Liver (tissue), 9 donors: ENCODE data around the gene PARL. TPM values are rescaled to one million over a fixed set of nuclear protein-coding genes. Genes with fewer than 3 reads are reported as not detected.

Source experiments
- DNase-seq: peaks from one replicate; pipeline ENCODE4 v3.0.0-alpha.2; 2017; ENCODE audit warnings: low spot score
- H3K27ac ChIP-seq, 2 donors: one replicate each; pipeline ENCODE4 v1.7.0; 2013; ENCODE audit warnings: inconsistent platforms in 2 of 2, low read length in 2 of 2, control low read depth in 1 of 2, low read depth in 1 of 2, mild to moderate bottlenecking in 1 of 2
- H3K27me3 ChIP-seq, 4 donors: one replicate each; pipeline versions ENCODE4 v1.6.1 to v1.7.0; 2013; ENCODE audit warnings: low read length in 3 of 4, inconsistent platforms in 1 of 4, mild to moderate bottlenecking in 1 of 4, moderate library complexity in 1 of 4; ENCODE audit not compliant: control insufficient read depth in 4 of 4, insufficient read depth in 4 of 4
- H3K36me3 ChIP-seq, 4 donors: one replicate each; pipeline versions ENCODE4 v1.6.1 to v1.7.0; 2013; ENCODE audit warnings: low read length in 3 of 4, mild to moderate bottlenecking in 3 of 4, low read depth in 1 of 4, moderate library complexity in 1 of 4; ENCODE audit not compliant: control insufficient read depth in 4 of 4, insufficient read depth in 3 of 4
- H3K4me1 ChIP-seq, 4 donors: one replicate each; pipeline versions ENCODE4 v1.6.1 to v1.7.0; 2013; ENCODE audit warnings: low read length in 3 of 4, mild to moderate bottlenecking in 3 of 4, moderate library complexity in 1 of 4; ENCODE audit not compliant: control insufficient read depth in 4 of 4, insufficient read depth in 4 of 4
- H3K4me3 ChIP-seq, 3 donors: one replicate each; pipeline versions ENCODE4 v1.6.1 to v1.7.0; 2013; ENCODE audit warnings: low read length in 3 of 3, control low read depth in 1 of 3, low read depth in 1 of 3, mild to moderate bottlenecking in 1 of 3
- H3K9ac ChIP-seq, 2 donors: one replicate each; pipeline ENCODE4 v1.7.0; 2013; ENCODE audit warnings: low read length in 2 of 2, mild to moderate bottlenecking in 2 of 2, moderate library complexity in 2 of 2, control low read depth in 1 of 2, low read depth in 1 of 2
- H3K9me3 ChIP-seq, 4 donors: one replicate each; pipeline versions ENCODE4 v1.6.1 to v1.7.0; 2013; ENCODE audit warnings: low read length in 3 of 4; ENCODE audit not compliant: control insufficient read depth in 4 of 4
- CTCF ChIP-seq: fragments of 150-350 bp; IDR thresholded peaks from 2 replicates; pipeline ENCODE4 v1.5.1; 2017; ENCODE audit warnings: improper control_type of control experiment, low read depth, low read length; ENCODE audit not compliant: missing input control
- EGR1 ChIP-seq, 2 donors: IDR thresholded peaks; 2 replicates each; pipeline ENCODE4 v1.6.1; 2016 to 2018; ENCODE audit warnings: antibody characterized with exemption in 2 of 2, low read depth in 2 of 2
- FOXA1 ChIP-seq: IDR thresholded peaks from 2 replicates; pipeline ENCODE4 v1.6.1; 2016; ENCODE audit warnings: antibody characterized with exemption
- GABPA ChIP-seq, 2 donors: IDR thresholded peaks in 1 of 2; conservative IDR thresholded peaks in 1 of 2; 2 replicates each; pipeline ENCODE4 v1.6.1; 2016; ENCODE audit warnings: antibody characterized with exemption in 2 of 2, mild to moderate bottlenecking in 1 of 2, moderate library complexity in 1 of 2
- HNF4A ChIP-seq, 2 donors: conservative IDR thresholded peaks; 2 replicates each; pipeline ENCODE4 v1.6.1; 2016; ENCODE audit warnings: antibody characterized with exemption in 2 of 2, mild to moderate bottlenecking in 2 of 2
- MAX ChIP-seq: IDR thresholded peaks from 2 replicates; pipeline ENCODE4 v1.6.1; 2016; ENCODE audit warnings: antibody characterized with exemption
- NR2F2 ChIP-seq: IDR thresholded peaks from 2 replicates; pipeline ENCODE4 v1.6.1; 2016; ENCODE audit warnings: antibody characterized with exemption
- RAD21 ChIP-seq, 2 donors: IDR thresholded peaks; 2 replicates each; pipeline ENCODE4 v1.6.1; 2016; ENCODE audit warnings: antibody characterized with exemption in 2 of 2, mild to moderate bottlenecking in 2 of 2
- REST ChIP-seq: IDR thresholded peaks from 2 replicates; pipeline ENCODE4 v1.6.1; 2016; ENCODE audit warnings: antibody characterized with exemption, mild to moderate bottlenecking
- SP1 ChIP-seq: IDR thresholded peaks from 2 replicates; pipeline ENCODE4 v1.6.1; 2018; ENCODE audit warnings: antibody characterized with exemption, mild to moderate bottlenecking
- YY1 ChIP-seq: IDR thresholded peaks from 2 replicates; pipeline ENCODE4 v1.6.1; 2016; ENCODE audit warnings: antibody characterized with exemption, mild to moderate bottlenecking
- ZBTB33 ChIP-seq: IDR thresholded peaks from 2 replicates; pipeline ENCODE4 v1.6.1; 2016; ENCODE audit warnings: antibody characterized with exemption
- WGBS: extraction: QIAGEN DNeasy Blood & Tissue Kit; methylation state at CpG from one replicate; pipeline ENCODE4 v1.1.7; 2013; 5-methylcytosine and 5-hydroxymethylcytosine counted together
- polyA plus RNA-seq, 2 donors: library from polyadenylated mRNA; stranded (reverse) in 1 of 2; unstranded in 1 of 2; fragments of 200-250 nt in 1 of 2; fragments of >200 nt in 1 of 2; fragmentation: Nextera tagmentation in 1 of 2; extraction: Ambion mirVana in 1 of 2; gene quantifications; one replicate each; pipeline versions ENCODE4 v1.2.1 to v1.2.3, GENCODE V29; 2013 to 2015
- total RNA-seq, 2 donors: library from RNA; depleted of rRNA; stranded (reverse); fragments of >200 nt; gene quantifications; one replicate each; pipeline ENCODE4 v1.2.3, GENCODE V29; 2014
- donor health status: healthy.
- donor health status: healthy.
- donor health status: healthy.
- donor health status: healthy.
- donor health status: healthy.

Gene PARL
- total and polyA plus RNA-seq, 4 donors: 16.1 to 32.7 (median 22.1) TPM

GRCh38 chr3:183911763-183912506 lies 27.3 kb upstream of the PARL start:
- Histone ChIP-seq H3K36me3 (no peaks in the 10 kb centered on the region), H3K4me1 (no peaks in the 10 kb centered on the region), H3K27ac (no peak overlapping the region), H3K27me3 (no peaks in the 10 kb centered on the region), H3K9me3 (no peaks in the 10 kb centered on the region), H3K4me3 (no peak overlapping the region), H3K9ac (no peak overlapping the region)
- WGBS: 83% methylated on average over 8 of the region's 8 CpGs
- no peak for TF ChIP-seq RAD21 (IDR thresholded peaks at IDR 0.05)
- no peak for TF ChIP-seq ZBTB33
- TF ChIP-seq CTCF: no peak
- TF ChIP-seq YY1: no peak
- TF ChIP-seq MAX: no peak
- no peak for TF ChIP-seq NR2F2
- DNase-seq: no peak

- no peak for DNase-seq
- H3K9ac ChIP-seq: no peak overlapping the region
- no peaks in the 10 kb centered on the region for H3K9me3 ChIP-seq
- no peak overlapping the region for H3K27ac ChIP-seq
- TF ChIP-seq MAX (no peak), YY1 (no peak), GABPA (IDR thresholded peaks at IDR 0.05 in 1 of 2, conservative IDR thresholded peaks at IDR 0.05 in 1 of 2) (no peak)
- whole genome bisulfite sequencing: 92% methylated on average over 6 of the region's 6 CpGs
- no peaks in the 10 kb centered on the region for H3K36me3 ChIP-seq
- H3K4me1 ChIP-seq: no peaks in the 10 kb centered on the region
- no peaks in the 10 kb centered on the region for H3K27me3 ChIP-seq
- H3K4me3 ChIP-seq: no peak overlapping the region
These were observed 26.4 kb upstream of the PARL start for GRCh38 chr3:183911087-183911486.

- no peaks in the 10 kb centered on the region for H3K27me3 ChIP-seq
- H3K9me3 ChIP-seq: no peaks in the 10 kb centered on the region
- no peak overlapping the region for H3K27ac ChIP-seq
- DNase-seq: no peak
- WGBS: 88% methylated on average over 14 of the region's 14 CpGs
- no peaks in the 10 kb centered on the region for H3K36me3 ChIP-seq
- H3K4me1 ChIP-seq: no peaks in the 10 kb centered on the region
- H3K9ac ChIP-seq: no peak overlapping the region
- H3K4me3 ChIP-seq: no peak overlapping the region
- TF ChIP-seq NR2F2: no peak
- TF ChIP-seq FOXA1: no peak
- no peak for TF ChIP-seq REST
- no peak for TF ChIP-seq HNF4A (conservative IDR thresholded peaks at IDR 0.05)
- TF ChIP-seq RAD21 (IDR thresholded peaks at IDR 0.05): no peak
- TF ChIP-seq SP1: no peak
- no peak for TF ChIP-seq CTCF
- TF ChIP-seq EGR1 (IDR thresholded peaks at IDR 0.05; ENCODE audit: low read depth in 2 of 2): no peak
- no peak for TF ChIP-seq ZBTB33
These were observed 24.4 kb upstream of the PARL start for GRCh38 chr3:183909030-183909600.
